WTC11 (cell line): ENCODE results near the gene FCN1. TPM values are rescaled to one million over a fixed set of nuclear protein-coding genes. Genes with fewer than 3 reads are reported as not detected.

Experiments used
- ATAC-seq: fragments of 200-7000 bp; cut with Tn5 transposase; 2 replicates; pipeline ENCODE4 v1.10.0; 2021; ENCODE audit warnings: mild to moderate bottlenecking, moderate library complexity
- CTCF ChIA-PET: fragments of 300-600 bp; sonication (Branson Sonifier 250); formaldehyde crosslinking; loops from one replicate; lab custom pipeline; 2021; ENCODE audit warnings: antibody characterized with exemption; lab: Charles Lee
- POLR2A ChIA-PET: fragments of 350-600 bp; sonication (Branson Sonifier 250); formaldehyde crosslinking; loops from one replicate; lab custom pipeline; 2021; ENCODE audit warnings: antibody characterized with exemption; lab: Charles Lee
- DNase-seq: peaks from one replicate; pipeline ENCODE4 v3.0.0; 2021; ENCODE audit warnings: low spot score
- H3K27ac Mint-ChIP-seq: 2 replicates; pipeline ENCODE4 v1.8.0; 2021; ENCODE audit warnings: mixed read lengths
- H3K27me3 Mint-ChIP-seq: 2 replicates; pipeline ENCODE4 v1.8.0; 2021; ENCODE audit warnings: low read depth, mild to moderate bottlenecking, moderate library complexity, mixed read lengths
- H3K36me3 Mint-ChIP-seq: 2 replicates; pipeline ENCODE4 v1.8.0; 2021; ENCODE audit warnings: mixed read lengths
- H3K4me1 Mint-ChIP-seq: 2 replicates; pipeline ENCODE4 v1.8.0; 2022; ENCODE audit warnings: mixed read lengths
- H3K4me3 Mint-ChIP-seq: 2 replicates; pipeline ENCODE4 v1.8.0; 2021; ENCODE audit warnings: mild to moderate bottlenecking, moderate library complexity, mixed read lengths
- H3K9me3 Mint-ChIP-seq: 2 replicates; pipeline ENCODE4 v1.8.0; 2021; ENCODE audit warnings: mixed read lengths
- ELF4 ChIP-seq: sonication (generic); formaldehyde crosslinking; IDR thresholded peaks from 2 replicates; pipeline ENCODE4 v1.8.1; 2022; ENCODE audit warnings: low read depth, mild to moderate bottlenecking, moderate library complexity, missing genetic modification reagents
- ETV6 ChIP-seq: sonication (generic); formaldehyde crosslinking; IDR thresholded peaks from 2 replicates; pipeline ENCODE4 v1.8.1; 2022; ENCODE audit warnings: mild to moderate bottlenecking, missing genetic modification reagents
- FOXJ3 ChIP-seq: sonication (generic); formaldehyde crosslinking; IDR thresholded peaks from 2 replicates; pipeline ENCODE4 v1.9.0; 2021; ENCODE audit warnings: missing genetic modification reagents, mild to moderate bottlenecking, borderline replicate concordance
- GABPB1 ChIP-seq: sonication (generic); formaldehyde crosslinking; IDR thresholded peaks from 2 replicates; pipeline ENCODE4 v1.8.1; 2023; ENCODE audit warnings: mild to moderate bottlenecking, missing genetic modification reagents
- HMGA2 ChIP-seq: fragments of 250-450 bp; sonication (Bioruptor Pico); IDR thresholded peaks from 2 replicates; pipeline ENCODE4 v1.4.0; 2021; ENCODE audit warnings: mild to moderate bottlenecking, moderate library complexity
- JUN ChIP-seq: sonication (generic); formaldehyde crosslinking; IDR thresholded peaks from 2 replicates; pipeline ENCODE4 v1.8.0; 2023; ENCODE audit warnings: mild to moderate bottlenecking, missing genetic modification reagents
- MYBL2 ChIP-seq: sonication (generic); formaldehyde crosslinking; IDR thresholded peaks from 2 replicates; pipeline ENCODE4 v1.8.1; 2023; ENCODE audit warnings: mild to moderate bottlenecking, moderate library complexity, missing genetic modification reagents
- NFATC4 ChIP-seq: fragments of 250-450 bp; sonication (Bioruptor Pico); IDR thresholded peaks from 2 replicates; pipeline ENCODE4 v1.9.0; 2021; ENCODE audit warnings: mild to moderate bottlenecking
- NFYB ChIP-seq: sonication (generic); formaldehyde crosslinking; conservative IDR thresholded peaks from 2 replicates; pipeline ENCODE4 v1.8.0; 2022; ENCODE audit warnings: low read depth, missing genetic modification reagents
- NR1H2 ChIP-seq: sonication (generic); formaldehyde crosslinking; IDR thresholded peaks from 2 replicates; pipeline ENCODE4 v1.9.0; 2021; ENCODE audit warnings: mild to moderate bottlenecking, moderate library complexity, missing genetic modification reagents
- NR2C2 ChIP-seq: sonication (generic); formaldehyde crosslinking; IDR thresholded peaks from 2 replicates; pipeline ENCODE4 v1.8.0; 2022; ENCODE audit warnings: mild to moderate bottlenecking, missing genetic modification reagents
- RORB ChIP-seq: fragments of 250-450 bp; sonication (Bioruptor Pico); IDR thresholded peaks from 2 replicates; pipeline ENCODE4 v1.9.0; 2021; ENCODE audit warnings: mild to moderate bottlenecking
- SOX15 ChIP-seq: fragments of 250-450 bp; sonication (Bioruptor Pico); IDR thresholded peaks from 2 replicates; pipeline ENCODE4 v1.9.0; 2021; ENCODE audit warnings: mild to moderate bottlenecking
- TCF7 ChIP-seq: sonication (generic); formaldehyde crosslinking; IDR thresholded peaks from 2 replicates; pipeline ENCODE4 v1.8.0; 2022; ENCODE audit warnings: mild to moderate bottlenecking, low read depth, missing genetic modification reagents, moderate library complexity
- ZNF121 ChIP-seq: sonication (generic); formaldehyde crosslinking; IDR thresholded peaks from 2 replicates; pipeline ENCODE4 v1.8.0; 2023; ENCODE audit warnings: missing genetic modification reagents
- ZNF263 ChIP-seq: sonication (generic); formaldehyde crosslinking; IDR thresholded peaks from 2 replicates; pipeline ENCODE4 v1.8.1; 2022; ENCODE audit warnings: low read depth, mild to moderate bottlenecking, moderate library complexity, missing genetic modification reagents
- ZNF396 ChIP-seq: fragments of 250-450 bp; sonication (Bioruptor Pico); IDR thresholded peaks from 2 replicates; pipeline ENCODE4 v1.8.0; 2021; ENCODE audit warnings: mild to moderate bottlenecking, moderate library complexity, borderline replicate concordance
- total RNA-seq: library from RNA; stranded (reverse); gene quantifications from 3 replicates; pipeline ENCODE4 v1.2.3, GENCODE V29; 2021
- TF ChIP-seq, protein P1 (sequence below): fragments of 250-450 bp; sonication (Bioruptor Pico); conservative IDR thresholded peaks from 2 replicates; pipeline ENCODE4 v1.9.0; 2021; ENCODE audit warnings: mild to moderate bottlenecking
- TF ChIP-seq, protein P2 (sequence below): sonication (generic); formaldehyde crosslinking; IDR thresholded peaks from 2 replicates; pipeline ENCODE4 v1.8.0; 2022; ENCODE audit warnings: mild to moderate bottlenecking, missing genetic modification reagents
- TF ChIP-seq, protein P3 (sequence below): sonication (generic); formaldehyde crosslinking; IDR thresholded peaks from 2 replicates; pipeline ENCODE4 v1.8.1; 2023; ENCODE audit warnings: mild to moderate bottlenecking, missing genetic modification reagents, moderate library complexity
- TF ChIP-seq, protein P4 (sequence below): sonication (generic); formaldehyde crosslinking; IDR thresholded peaks from 2 replicates; pipeline ENCODE4 v1.8.1; 2022; ENCODE audit warnings: low read depth, missing genetic modification reagents, borderline replicate concordance
- TF ChIP-seq, protein P5 (sequence below): sonication (generic); formaldehyde crosslinking; IDR thresholded peaks from 2 replicates; pipeline ENCODE4 v1.8.0; 2022; ENCODE audit warnings: missing genetic modification reagents
- TF ChIP-seq, protein P6 (sequence below): sonication (generic); formaldehyde crosslinking; IDR thresholded peaks from 2 replicates; pipeline ENCODE4 v1.8.0; 2023; ENCODE audit warnings: missing genetic modification reagents
- TF ChIP-seq, protein P7 (sequence below): sonication (generic); formaldehyde crosslinking; IDR thresholded peaks from 2 replicates; pipeline ENCODE4 v1.8.1; 2023; ENCODE audit warnings: mild to moderate bottlenecking, missing genetic modification reagents

Gene FCN1
- total RNA-seq, 1 experiment from 2014 or later = not detected

DNA sequence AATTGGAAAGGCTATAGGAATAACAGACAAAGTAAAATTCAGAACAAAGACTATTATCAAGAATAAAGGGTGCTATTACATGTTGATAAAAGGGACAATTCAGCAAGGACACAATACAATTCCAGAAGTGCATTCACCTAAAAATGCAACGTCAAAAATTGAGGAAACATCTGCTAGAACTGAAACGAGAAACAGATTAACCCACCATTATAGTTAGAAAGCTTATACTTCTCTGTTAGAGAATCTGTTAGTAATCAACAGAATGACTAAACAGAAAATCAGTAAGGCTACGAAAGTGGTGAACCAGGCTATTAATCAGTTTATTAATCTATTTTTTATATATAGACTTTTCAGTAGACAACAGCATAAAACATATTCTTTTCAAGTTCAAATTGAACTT, 14.8 kb downstream of the FCN1 start:
- DNase-seq (no peak), ATAC-seq (no peak)
- Mint-ChIP-seq H3K27me3 (no peaks in the 10 kb centered on the region), H3K4me1 (no peaks in the 10 kb centered on the region), H3K36me3 (0 out of 2 replicates have a peak, but pooled peaks cover 4% of the 10 kb centered on the region), H3K9me3 (peaks cover 15% of the 10 kb centered on the region), H3K27ac (no peak overlapping the region), H3K4me3 (no peak overlapping the region)
- POLR2A ChIA-PET = no interaction called here
- CTCF ChIA-PET = no interaction called here
- TF ChIP-seq JUN (CRISPR knock-in tag) (no peak), MYBL2 (CRISPR knock-in tag) (no peak), RORB (CRISPR knock-in tag) (no peak), NFATC4 (CRISPR knock-in tag) (no peak), GABPB1 (CRISPR knock-in tag) (no peak), SOX15 (CRISPR knock-in tag) (no peak), NFYB (CRISPR knock-in tag) (no peak), TCF7 (CRISPR knock-in tag) (no peak), HMGA2 (CRISPR knock-in tag) (no peak), FOXJ3 (CRISPR knock-in tag) (no peak), ZNF396 (CRISPR knock-in tag) (no peak), ELF4 (CRISPR knock-in tag) (no peak), ZNF121 (no peak)
- TF ChIP-seq, protein P1, sequence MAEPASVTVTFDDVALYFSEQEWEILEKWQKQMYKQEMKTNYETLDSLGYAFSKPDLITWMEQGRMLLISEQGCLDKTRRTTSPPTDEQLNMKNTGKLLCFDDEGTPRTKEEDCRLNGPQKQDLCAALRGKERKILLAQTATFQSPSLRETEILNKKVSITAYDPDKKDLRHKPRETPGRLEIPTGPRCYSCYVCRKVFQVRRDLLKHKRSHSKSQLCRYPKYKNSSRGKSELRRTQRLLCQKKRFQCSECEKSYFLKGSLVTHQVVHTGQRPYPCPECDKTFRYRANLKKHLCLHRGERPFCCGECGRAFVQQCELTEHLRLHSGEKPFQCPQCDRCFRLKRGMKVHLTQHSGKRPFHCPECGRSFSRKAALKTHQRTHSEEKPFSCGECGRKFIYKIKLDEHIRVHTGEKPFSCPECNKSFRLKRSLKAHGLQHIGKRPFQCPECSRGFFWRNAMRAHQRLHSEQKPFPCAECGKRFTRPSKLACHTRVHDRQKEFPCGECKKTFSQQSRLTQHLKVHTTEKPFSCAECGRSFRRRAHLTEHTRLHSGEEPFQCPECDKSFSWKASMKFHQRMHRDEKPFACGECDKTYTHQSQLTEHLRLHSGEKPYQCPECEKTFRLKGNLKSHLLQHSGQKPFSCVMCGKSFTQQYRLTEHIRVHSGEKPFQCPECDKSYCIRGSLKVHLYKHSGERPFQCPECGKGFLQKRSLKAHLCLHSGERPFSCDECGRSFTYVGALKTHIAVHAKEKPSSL (CRISPR knock-in tag) = no peak
- TF ChIP-seq, protein P2, sequence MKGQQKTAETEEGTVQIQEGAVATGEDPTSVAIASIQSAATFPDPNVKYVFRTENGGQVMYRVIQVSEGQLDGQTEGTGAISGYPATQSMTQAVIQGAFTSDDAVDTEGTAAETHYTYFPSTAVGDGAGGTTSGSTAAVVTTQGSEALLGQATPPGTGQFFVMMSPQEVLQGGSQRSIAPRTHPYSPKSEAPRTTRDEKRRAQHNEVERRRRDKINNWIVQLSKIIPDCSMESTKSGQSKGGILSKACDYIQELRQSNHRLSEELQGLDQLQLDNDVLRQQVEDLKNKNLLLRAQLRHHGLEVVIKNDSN (CRISPR knock-in tag) = no peak
- TF ChIP-seq, protein P3, sequence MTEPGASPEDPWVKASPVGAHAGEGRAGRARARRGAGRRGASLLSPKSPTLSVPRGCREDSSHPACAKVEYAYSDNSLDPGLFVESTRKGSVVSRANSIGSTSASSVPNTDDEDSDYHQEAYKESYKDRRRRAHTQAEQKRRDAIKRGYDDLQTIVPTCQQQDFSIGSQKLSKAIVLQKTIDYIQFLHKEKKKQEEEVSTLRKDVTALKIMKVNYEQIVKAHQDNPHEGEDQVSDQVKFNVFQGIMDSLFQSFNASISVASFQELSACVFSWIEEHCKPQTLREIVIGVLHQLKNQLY (CRISPR knock-in tag) = no peak
- TF ChIP-seq, protein P4, sequence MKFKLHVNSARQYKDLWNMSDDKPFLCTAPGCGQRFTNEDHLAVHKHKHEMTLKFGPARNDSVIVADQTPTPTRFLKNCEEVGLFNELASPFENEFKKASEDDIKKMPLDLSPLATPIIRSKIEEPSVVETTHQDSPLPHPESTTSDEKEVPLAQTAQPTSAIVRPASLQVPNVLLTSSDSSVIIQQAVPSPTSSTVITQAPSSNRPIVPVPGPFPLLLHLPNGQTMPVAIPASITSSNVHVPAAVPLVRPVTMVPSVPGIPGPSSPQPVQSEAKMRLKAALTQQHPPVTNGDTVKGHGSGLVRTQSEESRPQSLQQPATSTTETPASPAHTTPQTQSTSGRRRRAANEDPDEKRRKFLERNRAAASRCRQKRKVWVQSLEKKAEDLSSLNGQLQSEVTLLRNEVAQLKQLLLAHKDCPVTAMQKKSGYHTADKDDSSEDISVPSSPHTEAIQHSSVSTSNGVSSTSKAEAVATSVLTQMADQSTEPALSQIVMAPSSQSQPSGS = no peak

DNA sequence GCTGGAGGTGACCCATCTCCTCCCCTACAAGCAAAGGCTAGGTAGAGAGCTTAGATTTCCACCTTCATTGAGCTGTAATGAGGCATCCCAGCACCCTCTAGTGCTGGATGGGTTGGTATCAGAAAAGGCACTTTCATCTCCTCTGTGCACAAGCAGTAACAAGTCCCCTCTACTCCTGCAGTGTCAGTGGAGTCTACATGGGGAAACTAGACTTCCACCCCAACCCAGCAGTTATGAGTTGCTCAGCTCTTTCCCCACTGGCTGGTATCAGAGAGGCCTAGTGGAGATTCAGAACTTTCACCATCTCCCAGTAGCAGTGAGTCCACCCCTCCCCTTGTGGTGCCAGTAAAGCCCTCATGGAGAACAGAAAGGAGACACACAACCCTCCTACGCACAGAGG, 17.9 kb downstream of the FCN1 start:
- H3K27me3 Mint-ChIP-seq = no peaks in the 10 kb centered on the region; the same call in 1 of the 2 replicates
- H3K4me1 Mint-ChIP-seq = no peaks in the 10 kb centered on the region
- no peak overlapping the region for H3K4me3 Mint-ChIP-seq
- H3K9me3 Mint-ChIP-seq = peaks cover 22% of the 10 kb centered on the region
- DNase-seq (no peak), ATAC-seq (no peak)
- ChIA-PET POLR2A (no interaction called here), CTCF (interaction anchor here (2.2 kb wide), 1 partner anchor 121 kb away, joined by 8 read pairs; no protein-coding TSS in a partner anchor)
- no peak overlapping the region for H3K27ac Mint-ChIP-seq
- H3K36me3 Mint-ChIP-seq = peaks cover 10% of the 10 kb centered on the region
- TF ChIP-seq ETV6 (CRISPR knock-in tag) (no peak), NR2C2 (CRISPR knock-in tag) (no peak), TCF7 (CRISPR knock-in tag) (no peak), NR1H2 (CRISPR knock-in tag) (no peak), FOXJ3 (CRISPR knock-in tag) (no peak), ZNF263 (CRISPR knock-in tag) (no peak), SOX15 (CRISPR knock-in tag) (no peak)
- TF ChIP-seq, protein P5, sequence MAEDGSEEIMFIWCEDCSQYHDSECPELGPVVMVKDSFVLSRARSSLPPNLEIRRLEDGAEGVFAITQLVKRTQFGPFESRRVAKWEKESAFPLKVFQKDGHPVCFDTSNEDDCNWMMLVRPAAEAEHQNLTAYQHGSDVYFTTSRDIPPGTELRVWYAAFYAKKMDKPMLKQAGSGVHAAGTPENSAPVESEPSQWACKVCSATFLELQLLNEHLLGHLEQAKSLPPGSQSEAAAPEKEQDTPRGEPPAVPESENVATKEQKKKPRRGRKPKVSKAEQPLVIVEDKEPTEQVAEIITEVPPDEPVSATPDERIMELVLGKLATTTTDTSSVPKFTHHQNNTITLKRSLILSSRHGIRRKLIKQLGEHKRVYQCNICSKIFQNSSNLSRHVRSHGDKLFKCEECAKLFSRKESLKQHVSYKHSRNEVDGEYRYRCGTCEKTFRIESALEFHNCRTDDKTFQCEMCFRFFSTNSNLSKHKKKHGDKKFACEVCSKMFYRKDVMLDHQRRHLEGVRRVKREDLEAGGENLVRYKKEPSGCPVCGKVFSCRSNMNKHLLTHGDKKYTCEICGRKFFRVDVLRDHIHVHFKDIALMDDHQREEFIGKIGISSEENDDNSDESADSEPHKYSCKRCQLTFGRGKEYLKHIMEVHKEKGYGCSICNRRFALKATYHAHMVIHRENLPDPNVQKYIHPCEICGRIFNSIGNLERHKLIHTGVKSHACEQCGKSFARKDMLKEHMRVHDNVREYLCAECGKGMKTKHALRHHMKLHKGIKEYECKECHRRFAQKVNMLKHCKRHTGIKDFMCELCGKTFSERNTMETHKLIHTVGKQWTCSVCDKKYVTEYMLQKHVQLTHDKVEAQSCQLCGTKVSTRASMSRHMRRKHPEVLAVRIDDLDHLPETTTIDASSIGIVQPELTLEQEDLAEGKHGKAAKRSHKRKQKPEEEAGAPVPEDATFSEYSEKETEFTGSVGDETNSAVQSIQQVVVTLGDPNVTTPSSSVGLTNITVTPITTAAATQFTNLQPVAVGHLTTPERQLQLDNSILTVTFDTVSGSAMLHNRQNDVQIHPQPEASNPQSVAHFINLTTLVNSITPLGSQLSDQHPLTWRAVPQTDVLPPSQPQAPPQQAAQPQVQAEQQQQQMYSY (CRISPR knock-in tag) = no peak
- TF ChIP-seq, protein P6, sequence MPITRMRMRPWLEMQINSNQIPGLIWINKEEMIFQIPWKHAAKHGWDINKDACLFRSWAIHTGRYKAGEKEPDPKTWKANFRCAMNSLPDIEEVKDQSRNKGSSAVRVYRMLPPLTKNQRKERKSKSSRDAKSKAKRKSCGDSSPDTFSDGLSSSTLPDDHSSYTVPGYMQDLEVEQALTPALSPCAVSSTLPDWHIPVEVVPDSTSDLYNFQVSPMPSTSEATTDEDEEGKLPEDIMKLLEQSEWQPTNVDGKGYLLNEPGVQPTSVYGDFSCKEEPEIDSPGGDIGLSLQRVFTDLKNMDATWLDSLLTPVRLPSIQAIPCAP (CRISPR knock-in tag) = no peak
- TF ChIP-seq, protein P7, sequence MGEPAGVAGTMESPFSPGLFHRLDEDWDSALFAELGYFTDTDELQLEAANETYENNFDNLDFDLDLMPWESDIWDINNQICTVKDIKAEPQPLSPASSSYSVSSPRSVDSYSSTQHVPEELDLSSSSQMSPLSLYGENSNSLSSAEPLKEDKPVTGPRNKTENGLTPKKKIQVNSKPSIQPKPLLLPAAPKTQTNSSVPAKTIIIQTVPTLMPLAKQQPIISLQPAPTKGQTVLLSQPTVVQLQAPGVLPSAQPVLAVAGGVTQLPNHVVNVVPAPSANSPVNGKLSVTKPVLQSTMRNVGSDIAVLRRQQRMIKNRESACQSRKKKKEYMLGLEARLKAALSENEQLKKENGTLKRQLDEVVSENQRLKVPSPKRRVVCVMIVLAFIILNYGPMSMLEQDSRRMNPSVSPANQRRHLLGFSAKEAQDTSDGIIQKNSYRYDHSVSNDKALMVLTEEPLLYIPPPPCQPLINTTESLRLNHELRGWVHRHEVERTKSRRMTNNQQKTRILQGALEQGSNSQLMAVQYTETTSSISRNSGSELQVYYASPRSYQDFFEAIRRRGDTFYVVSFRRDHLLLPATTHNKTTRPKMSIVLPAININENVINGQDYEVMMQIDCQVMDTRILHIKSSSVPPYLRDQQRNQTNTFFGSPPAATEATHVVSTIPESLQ = no peak
